Aorta (tissue), 5 donors: ENCODE data around the gene PPM1M. TPM values are rescaled to one million over a fixed set of nuclear protein-coding genes. Genes with fewer than 3 reads are reported as not detected.

Experiments used
- ATAC-seq: fragments of 200-7000 bp; cut with Tn5 transposase; one replicate; pipeline ENCODE4 v1.9.1; 2022; ENCODE audit warnings: moderate library complexity; ENCODE audit not compliant: low FRiP score
- DNase-seq, 2 donors: peaks; one replicate each; pipeline ENCODE4 v3.0.0-alpha.2; 2020
- H3K27ac ChIP-seq, 2 donors: one replicate each; pipeline ENCODE4 v1.5.1; 2013; ENCODE audit warnings: low read length in 2 of 2, mild to moderate bottlenecking in 2 of 2, moderate library complexity in 2 of 2, control low read depth in 1 of 2, inconsistent platforms in 1 of 2, low read depth in 1 of 2
- H3K27me3 ChIP-seq, 2 donors: one replicate each; pipeline ENCODE4 v1.6.1; 2013; ENCODE audit warnings: control low read depth in 1 of 2, low read length in 1 of 2, mild to moderate bottlenecking in 1 of 2, moderate library complexity in 1 of 2; ENCODE audit not compliant: insufficient read depth in 2 of 2, control insufficient read depth in 1 of 2
- H3K36me3 ChIP-seq, 2 donors: one replicate each; pipeline ENCODE4 v1.6.1; 2013; ENCODE audit warnings: control low read depth in 1 of 2, low read length in 1 of 2, mild to moderate bottlenecking in 1 of 2; ENCODE audit not compliant: insufficient read depth in 2 of 2, control insufficient read depth in 1 of 2
- H3K4me1 ChIP-seq, 2 donors: one replicate each; pipeline ENCODE4 v1.6.1; 2013; ENCODE audit warnings: low read length in 2 of 2, control low read depth in 1 of 2, mild to moderate bottlenecking in 1 of 2, moderate library complexity in 1 of 2; ENCODE audit not compliant: insufficient read depth in 2 of 2, control insufficient read depth in 1 of 2
- H3K4me3 ChIP-seq, 2 donors: one replicate each; pipeline ENCODE4 v1.5.1; 2013; ENCODE audit warnings: low read length in 2 of 2, control low read depth in 1 of 2, mild to moderate bottlenecking in 1 of 2
- H3K9me3 ChIP-seq: one replicate; pipeline ENCODE4 v1.6.1; 2013; ENCODE audit warnings: mild to moderate bottlenecking, low read length; ENCODE audit not compliant: control insufficient read depth
- WGBS, 2 donors: extraction: QIAGEN DNeasy Blood & Tissue Kit; methylation state at CpG; one replicate each; pipeline ENCODE4 v1.1.7; 2013; 5-methylcytosine and 5-hydroxymethylcytosine counted together
- intact Hi-C, 2 donors: fragments of 100-400 bp; cut with DNase I; formaldehyde crosslinking; loops; one replicate each; pipeline versions ENCODE4 v1.14.2 to v1.15.0; 2022
- microRNA-seq, 2 donors: library from miRNA; unstranded; fragments of <30 nt; microRNA quantifications; one replicate each; pipeline ENCODE4 v1.2.0, GENCODE V29; 2020
- polyA plus RNA-seq, 2 donors: library from polyadenylated mRNA; stranded (reverse); fragments of 200-250 nt; gene quantifications; one replicate each; pipeline ENCODE4 v1.2.3, GENCODE V29; 2013
- total RNA-seq, 2 donors: library from RNA; stranded (reverse); fragmentation: NEBNext Ultra II Directional; extraction: Animal tissue kit (Norgen Biotek cat#: 25700); gene quantifications; one replicate each; pipeline ENCODE4 v1.2.1, GENCODE V29; 2021
- donor health status: healthy with polysubstance abuse.
- donor health status: Bipolar disorder and iron deficiency.
- donor health status: DM: no; HTN: no; CAD: no.
- donor health status: DM: no; HTN: no; CAD: no.
- donor health status: DM: yes; HTN: yes; CAD: no.

The PPM1M gene
- total and polyA plus RNA-seq, 4 donors = 26.2 to 43.4 (median 30.2) TPM

GRCh38 chr3:52297242-52298148 lies 51.9 kb downstream of the PPM1M start:
- intact Hi-C loops = loop anchor here in 1 of 2 donors (5.0 kb wide), 1 partner anchor 50 kb away; no protein-coding TSS in a partner anchor

DNA sequence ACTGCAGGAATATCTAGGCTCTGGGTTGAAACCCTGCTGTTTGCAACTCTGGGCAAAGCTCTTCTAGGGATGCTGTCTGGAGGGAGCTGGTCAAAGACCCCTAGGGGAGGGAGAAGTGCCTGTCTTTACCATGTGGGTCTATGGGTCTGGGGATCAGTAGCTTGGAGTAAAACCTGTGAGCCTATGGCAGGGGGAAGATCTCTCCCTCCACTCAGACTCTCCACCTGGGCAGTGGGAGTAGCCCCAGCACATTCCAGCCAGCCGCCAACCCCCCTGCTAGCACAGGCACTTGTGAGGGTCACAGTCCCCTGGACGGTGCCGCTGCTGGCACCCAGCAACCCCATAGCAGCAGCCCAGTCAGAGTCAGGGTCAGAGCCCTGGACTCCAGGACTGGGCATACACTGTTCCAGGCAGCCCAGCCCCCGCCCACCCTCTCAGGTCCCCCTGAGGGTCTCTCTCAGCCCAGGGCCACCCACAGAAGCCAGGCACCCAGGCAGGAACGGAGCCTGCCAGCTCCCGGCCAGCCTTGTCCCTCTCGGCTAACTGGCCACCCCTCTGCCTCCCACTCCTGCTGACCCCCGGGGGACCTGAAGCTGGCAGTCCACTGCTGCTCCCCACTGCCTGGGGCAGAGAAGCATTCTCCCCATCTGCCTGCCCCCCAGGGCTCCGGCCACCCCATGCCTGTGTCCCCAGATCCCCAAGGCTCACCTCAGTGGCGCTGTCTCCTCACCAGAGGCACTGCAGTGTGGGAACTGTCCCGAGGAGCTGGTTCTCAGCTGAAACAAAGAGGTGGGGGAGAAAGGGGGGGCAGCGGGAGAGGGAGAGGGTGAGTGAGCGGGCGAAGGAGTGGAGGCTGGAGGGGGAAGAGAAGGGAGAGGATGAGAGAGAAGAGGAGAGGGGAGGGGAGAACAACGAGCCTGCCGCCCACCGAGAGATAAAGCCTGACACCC lies 52.9 kb downstream of the PPM1M start:
- H3K27me3 ChIP-seq = no peaks in the 10 kb centered on the region
- H3K4me3 ChIP-seq = no peak overlapping the region
- H3K27ac ChIP-seq = no peak overlapping the region
- ATAC-seq (no peak), DNase-seq (no peak)
- no peaks in the 10 kb centered on the region for H3K4me1 ChIP-seq
- 29 to 35% methylated on average over 16 to 17 of the region's 17 CpGs for WGBS, 2 donors
- intact Hi-C loops = loop anchor here in 1 of 2 donors (5.0 kb wide), 1 partner anchor 49 kb away; no protein-coding TSS in a partner anchor
- H3K36me3 ChIP-seq = no peaks in the 10 kb centered on the region
- H3K9me3 ChIP-seq = no peaks in the 10 kb centered on the region

More at GRCh38 chr3:52297242-52298148, 51.9 kb downstream of the PPM1M start:
- no peak for ATAC-seq
- 83 to 90% methylated on average over 11 of the region's 11 CpGs for WGBS, 2 donors
- Histone ChIP-seq H3K27me3 (no peaks in the 10 kb centered on the region), H3K9me3 (no peaks in the 10 kb centered on the region), H3K4me1 (no peaks in the 10 kb centered on the region), H3K27ac (no peak overlapping the region), H3K36me3 (no peaks in the 10 kb centered on the region), H3K4me3 (no peak overlapping the region)
- no peak for DNase-seq

GRCh38 chr3:52299247-52299878 lies 53.8 kb downstream of the PPM1M start:
- intact Hi-C loops = loop anchor here in 1 of 2 donors (5.0 kb wide), 1 partner anchor 48 kb away; no protein-coding TSS in a partner anchor
- Histone ChIP-seq H3K4me3 (no peak overlapping the region), H3K27me3 (no peaks in the 10 kb centered on the region), H3K9me3 (no peaks in the 10 kb centered on the region), H3K27ac (no peak overlapping the region), H3K36me3 (no peaks in the 10 kb centered on the region), H3K4me1 (no peaks in the 10 kb centered on the region)
- 67 to 69% methylated on average over 10 of the region's 10 CpGs for WGBS, 2 donors
- ATAC-seq (no peak), DNase-seq (no peak)

Small RNA genes lying within 50 kb of the gene (microRNA-seq; reads per million reads assigned to microRNA genes)
- gene MIR135A1 (0 reads per million in 2 donors), gene MIRLET7G (55,849 to 144,567 reads per million in 2 donors)

Other genes with a start within 250 kb of the PPM1M start
- gene RPL29, start 249.9 kb upstream of the PPM1M start, total RNA-seq = 100 to 1,000 TPM; 617 to 792 TPM
- gene RPL29, start 249.9 kb upstream of the PPM1M start, polyA plus RNA-seq = 1,000 to 10,000 TPM; 1,520 to 2,218 TPM
- 10 to 100 TPM; 36.8 to 54.1 TPM for gene DUSP7, start 189.2 kb upstream of the PPM1M start, total RNA-seq
- gene DUSP7, start 189.2 kb upstream of the PPM1M start, polyA plus RNA-seq = 10 to 100 TPM in 1 of 2 donors, 1 to 10 TPM in 1; 8.8 to 14.4 TPM
- 1 to 10 TPM in 1 of 2 donors, under 1 TPM in 1; 0.91 to 2.1 TPM for gene POC1A, start 91.3 kb upstream of the PPM1M start, total RNA-seq
- 1 to 10 TPM in 1 of 2 donors, under 1 TPM in 1; 0.38 to 1.6 TPM for gene POC1A, start 91.3 kb upstream of the PPM1M start, polyA plus RNA-seq
- gene ALAS1, start 47.6 kb upstream of the PPM1M start, total RNA-seq = 10 to 100 TPM; 30.2 to 34.5 TPM
- 10 to 100 TPM; 14.4 to 16.5 TPM for gene ALAS1, start 47.6 kb upstream of the PPM1M start, polyA plus RNA-seq
- gene TLR9, start 20.1 kb upstream of the PPM1M start, total RNA-seq = under 1 TPM; 0.42 to 0.81 TPM
- not detected for gene TLR9, start 20.1 kb upstream of the PPM1M start, polyA plus RNA-seq
- 10 to 100 TPM; 40.5 to 52.2 TPM for gene TWF2, start 6.6 kb upstream of the PPM1M start, total RNA-seq
- 10 to 100 TPM; 42.3 to 48.0 TPM for gene TWF2, start 6.6 kb upstream of the PPM1M start, polyA plus RNA-seq
- gene WDR82, start 32.9 kb downstream of the PPM1M start, total RNA-seq = 10 to 100 TPM; 58.1 to 72.4 TPM
- 10 to 100 TPM; 27.9 to 31.6 TPM for gene WDR82, start 32.9 kb downstream of the PPM1M start, polyA plus RNA-seq
- gene GLYCTK, start 42.1 kb downstream of the PPM1M start, total RNA-seq = 10 to 100 TPM in 1 of 2 donors, 1 to 10 TPM in 1; 9.7 to 13.9 TPM
- 10 to 100 TPM in 1 of 2 donors, 1 to 10 TPM in 1; 9.9 to 15.6 TPM for gene GLYCTK, start 42.1 kb downstream of the PPM1M start, polyA plus RNA-seq
- 10 to 100 TPM; 10.3 to 24.1 TPM for gene DNAH1, start 70.6 kb downstream of the PPM1M start, total RNA-seq
- 10 to 100 TPM in 1 of 2 donors, under 1 TPM in 1; 0.88 to 11.3 TPM for gene DNAH1, start 70.6 kb downstream of the PPM1M start, polyA plus RNA-seq
- gene BAP1, start 164.2 kb downstream of the PPM1M start, total RNA-seq = 10 to 100 TPM; 62.7 to 74.4 TPM
- 10 to 100 TPM; 29.4 to 99.6 TPM for gene BAP1, start 164.2 kb downstream of the PPM1M start, polyA plus RNA-seq
- gene PHF7, start 164.9 kb downstream of the PPM1M start, total RNA-seq = 1 to 10 TPM; 7.7 to 8.0 TPM
- gene PHF7, start 164.9 kb downstream of the PPM1M start, polyA plus RNA-seq = 1 to 10 TPM; 7.1 to 8.5 TPM
- gene SEMA3G, start 199.3 kb downstream of the PPM1M start, total RNA-seq = 10 to 100 TPM; 12.5 to 23.8 TPM
- gene SEMA3G, start 199.3 kb downstream of the PPM1M start, polyA plus RNA-seq = under 1 TPM in 1 of 2 donors, not detected in 1; 0.26 TPM
- 1 to 10 TPM; 2.6 to 4.7 TPM for gene TNNC1, start 208.3 kb downstream of the PPM1M start, total RNA-seq
- gene TNNC1, start 208.3 kb downstream of the PPM1M start, polyA plus RNA-seq = 10 to 100 TPM in 1 of 2 donors, 1 to 10 TPM in 1; 3.0 to 20.7 TPM
- gene NISCH, start 209.8 kb downstream of the PPM1M start, total RNA-seq = 100 to 1,000 TPM in 1 of 2 donors, 10 to 100 TPM in 1; 80.9 to 157 TPM
- gene NISCH, start 209.8 kb downstream of the PPM1M start, polyA plus RNA-seq = 100 to 1,000 TPM in 1 of 2 donors, 10 to 100 TPM in 1; 13.3 to 122 TPM
- gene STAB1, start 249.6 kb downstream of the PPM1M start, total RNA-seq = 100 to 1,000 TPM; 339 to 651 TPM
- 100 to 1,000 TPM in 1 of 2 donors, 10 to 100 TPM in 1; 54.2 to 207 TPM for gene STAB1, start 249.6 kb downstream of the PPM1M start, polyA plus RNA-seq